HG03520 (cell line): Measurements from ENCODE around the gene TNFRSF13B.
"Not testable (repeated sequence)": the region's sequence is repeated elsewhere in the genome, so short reads cannot be mapped to it uniquely, and the experiment has no call there.

Experiments used
- ATAC-seq: cut with Tn5 transposase; IDR thresholded peaks from one replicate; pipeline ENCODE4 v1.9.1; 2021; ENCODE audit warnings: mild to moderate bottlenecking, moderate library complexity; ENCODE audit not compliant: unreplicated experiment

TNFRSF13B gene

GRCh38 chr17:16971458-16972338 is at the start of gene TNFRSF13B:
Gene TNFRSF13B (minus strand): TSS chr17:16972118. CDS start chr17:16972075, 43 bp downstream.
- ATAC-seq = no peak

- no peak for ATAC-seq
Observed at GRCh38 chr17:17021194-17021863, 49.4 kb upstream of the TNFRSF13B start.

GRCh38 chr17:17020821-17021193 is 48.9 kb upstream of the TNFRSF13B start:
- no peak for ATAC-seq

GRCh38 chr17:17019891-17020456 is 48.1 kb upstream of the TNFRSF13B start:
- no peak for ATAC-seq

GRCh38 chr17:17019430-17019762 is 47.5 kb upstream of the TNFRSF13B start:
- no peak for ATAC-seq

- no peak for ATAC-seq
Observed at GRCh38 chr17:17018612-17019429, 46.9 kb upstream of the TNFRSF13B start.

GRCh38 chr17:17018021-17018441 is 46.1 kb upstream of the TNFRSF13B start:
- ATAC-seq = no peak

GRCh38 chr17:17017343-17018014 is 45.6 kb upstream of the TNFRSF13B start:
- no peak for ATAC-seq

GRCh38 chr17:17016199-17017197 is 44.6 kb upstream of the TNFRSF13B start:
- ATAC-seq = not testable (repeated sequence)

GRCh38 chr17:17015230-17015629 is 43.3 kb upstream of the TNFRSF13B start:
- ATAC-seq = no peak

GRCh38 chr17:17014748-17015124 is 42.8 kb upstream of the TNFRSF13B start:
- not testable (repeated sequence) for ATAC-seq

- ATAC-seq = not testable (repeated sequence)
Observed at GRCh38 chr17:17013828-17014747, 42.2 kb upstream of the TNFRSF13B start.

- not testable (repeated sequence) for ATAC-seq
Observed at GRCh38 chr17:17011043-17011907, 39.4 kb upstream of the TNFRSF13B start.

GRCh38 chr17:17010545-17011034 is 38.7 kb upstream of the TNFRSF13B start:
- not testable (repeated sequence) for ATAC-seq

- not testable (repeated sequence) for ATAC-seq
Observed at GRCh38 chr17:17009972-17010371, 38.1 kb upstream of the TNFRSF13B start.

GRCh38 chr17:17008621-17009397 is 36.9 kb upstream of the TNFRSF13B start:
- ATAC-seq = not testable (repeated sequence)
